KMS-11 (cell line): ENCODE data around the gene RNF25.

ENCODE experiments used
- H2AFZ ChIP-seq: fragments of 200-600 bp; sonication (generic); 2 replicates; pipeline ENCODE4 v1.6.1; 2016; ENCODE audit warnings: antibody characterized with exemption, mixed run types, low read depth
- H3K27ac ChIP-seq: fragments of 200-600 bp; sonication (generic); 2 replicates; pipeline ENCODE4 v1.6.1; 2016; ENCODE audit warnings: mild to moderate bottlenecking, mixed run types
- H3K27me3 ChIP-seq: fragments of 200-600 bp; sonication (generic); 2 replicates; pipeline ENCODE4 v1.6.1; 2017; ENCODE audit warnings: mild to moderate bottlenecking, low read depth, mixed run types, moderate library complexity; ENCODE audit not compliant: insufficient read depth
- H3K36me3 ChIP-seq: fragments of 200-600 bp; sonication (generic); 2 replicates; pipeline ENCODE4 v1.6.1; 2017; ENCODE audit warnings: mild to moderate bottlenecking, mixed run types; ENCODE audit not compliant: insufficient read depth
- H3K4me1 ChIP-seq: fragments of 200-600 bp; sonication (generic); 2 replicates; pipeline ENCODE4 v1.6.1; 2016; ENCODE audit warnings: mild to moderate bottlenecking, low read depth, mixed run types; ENCODE audit not compliant: poor library complexity, severe bottlenecking
- H3K4me2 ChIP-seq: fragments of 200-600 bp; sonication (generic); 2 replicates; pipeline ENCODE4 v1.7.0; 2016; ENCODE audit warnings: mild to moderate bottlenecking, mixed run types
- H3K4me3 ChIP-seq: fragments of 200-600 bp; sonication (generic); IDR thresholded peaks from 2 replicates; pipeline ENCODE4 v1.6.1; 2017; ENCODE audit warnings: low read depth, low read length, mixed read lengths; ENCODE audit not compliant: insufficient read depth
- H3K79me2 ChIP-seq: fragments of 200-600 bp; sonication (generic); 2 replicates; pipeline ENCODE4 v1.6.1; 2016; ENCODE audit warnings: low read depth, mixed run types; ENCODE audit not compliant: insufficient read depth
- H3K9ac ChIP-seq: fragments of 200-600 bp; sonication (generic); 2 replicates; pipeline ENCODE4 v1.6.1; 2016; ENCODE audit warnings: mild to moderate bottlenecking, mixed run types
- H4K20me1 ChIP-seq: fragments of 200-600 bp; sonication (generic); 2 replicates; pipeline ENCODE4 v1.6.1; 2016; ENCODE audit warnings: mild to moderate bottlenecking, mixed run types; ENCODE audit not compliant: insufficient read depth
- CTCF ChIP-seq: fragments of 200-600 bp; sonication (generic); conservative IDR thresholded peaks from 2 replicates; pipeline ENCODE4 v1.6.1; 2017; ENCODE audit warnings: low read depth, mild to moderate bottlenecking, antibody characterized with exemption, low read length, moderate library complexity, mixed read lengths

Gene RNF25

DNA sequence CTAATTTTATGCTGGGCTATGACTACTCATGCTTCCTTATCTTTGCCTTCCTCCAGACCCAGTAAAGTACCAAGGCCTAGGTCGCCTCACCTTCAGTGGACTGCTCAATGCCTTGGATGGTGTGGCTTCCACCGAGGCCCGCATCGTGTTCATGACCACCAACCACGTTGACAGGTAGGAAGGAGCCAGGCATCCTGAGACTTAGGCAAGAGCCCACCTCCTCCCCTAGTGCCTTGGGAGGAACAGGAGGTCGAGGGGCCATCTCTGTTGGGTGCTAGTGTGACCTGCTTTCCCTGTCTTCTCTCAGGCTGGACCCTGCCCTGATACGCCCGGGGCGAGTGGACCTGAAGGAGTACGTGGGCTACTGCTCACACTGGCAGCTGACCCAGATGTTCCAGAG, 9.0 kb downstream of the RNF25 start:
- Histone ChIP-seq H2AFZ (no peak overlapping the region), H3K27me3 (no peaks in the 10 kb centered on the region), H3K4me3 (no peak overlapping the region), H3K79me2 (peaks cover 15% of the 10 kb centered on the region), H3K36me3 (peaks cover 9% of the 10 kb centered on the region; the same call in 1 of the 2 replicates), H3K4me1 (peaks cover 17% of the 10 kb centered on the region), H3K9ac (no peak overlapping the region), H3K27ac (no peak overlapping the region), H3K4me2 (no peak overlapping the region), H4K20me1 (no peaks in the 10 kb centered on the region)
- TF ChIP-seq CTCF, result no peak

DNA sequence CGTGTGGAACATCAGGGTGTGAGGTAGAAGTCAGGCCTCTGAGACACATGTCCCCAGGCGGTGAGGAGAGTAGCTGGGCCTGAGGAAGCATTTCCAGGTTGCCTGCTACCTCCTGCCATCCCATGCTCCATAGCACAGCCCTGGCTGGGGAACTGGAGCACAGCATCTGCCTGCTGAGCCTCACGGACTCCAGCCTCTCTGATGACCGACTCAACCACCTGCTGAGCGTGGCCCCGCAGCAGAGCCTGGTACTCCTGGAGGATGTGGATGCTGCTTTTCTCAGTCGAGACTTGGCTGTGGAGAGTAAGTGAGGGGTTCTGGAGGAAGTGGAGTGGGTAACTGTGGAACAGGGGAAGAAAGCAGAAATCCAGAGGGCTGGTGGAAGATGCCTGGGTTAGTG, 9.4 kb downstream of the RNF25 start:
- H2AFZ ChIP-seq, result no peak overlapping the region
- H3K27me3 ChIP-seq, result no peaks in the 10 kb centered on the region
- no peak overlapping the region for H3K9ac ChIP-seq
- H3K36me3 ChIP-seq, result peaks cover 9% of the 10 kb centered on the region; the same call in 1 of the 2 replicates
- no peaks in the 10 kb centered on the region for H4K20me1 ChIP-seq
- H3K4me2 ChIP-seq, result no peak overlapping the region
- H3K27ac ChIP-seq, result no peak overlapping the region
- TF ChIP-seq CTCF, result no peak
- peaks cover 18% of the 10 kb centered on the region for H3K79me2 ChIP-seq
- H3K4me1 ChIP-seq, result peaks cover 18% of the 10 kb centered on the region
- H3K4me3 ChIP-seq, result no peak overlapping the region

DNA sequence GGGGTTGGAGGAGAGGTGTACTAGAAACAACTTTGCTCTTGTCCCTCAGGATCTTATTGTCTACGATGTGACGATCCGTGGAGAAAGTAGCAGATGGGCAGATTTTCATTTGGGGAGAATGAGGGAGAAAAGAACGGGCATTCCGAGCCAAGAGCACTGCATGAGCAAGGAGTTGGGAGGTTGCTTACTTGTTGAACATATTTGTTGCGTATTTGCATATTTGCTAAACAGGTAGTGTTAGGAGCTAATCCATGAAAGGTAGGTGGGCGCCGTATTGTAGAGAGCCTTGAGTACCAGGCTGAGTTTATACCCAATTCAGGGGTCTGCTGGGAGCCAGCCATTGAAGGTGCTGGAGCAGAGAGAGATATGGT, 11.8 kb downstream of the RNF25 start:
- no peak for TF ChIP-seq CTCF
- Histone ChIP-seq H3K4me3 (no peak overlapping the region), H3K79me2 (peaks cover 23% of the 10 kb centered on the region), H3K27ac (peak overlapping the region; percentile 14; the same call in 1 of the 2 replicates), H3K27me3 (no peaks in the 10 kb centered on the region), H2AFZ (peak overlapping the region; percentile 91), H3K9ac (peak overlapping the region; percentile 88), H3K4me1 (peaks cover 21% of the 10 kb centered on the region), H3K36me3 (peaks cover 6% of the 10 kb centered on the region; the same call in 1 of the 2 replicates), H4K20me1 (no peaks in the 10 kb centered on the region), H3K4me2 (peak overlapping the region; percentile 75)

GRCh38 chr2:218659258-218659987, 12.4 kb downstream of the RNF25 start, which contains the start of the genes BCS1L and ZNF142:
Gene BCS1L (plus strand): TSS chr2:218659683. CDS start chr2:218660988, 1,305 bp downstream.
Gene ZNF142 (minus strand): TSS chr2:218659623. CDS start chr2:218656429, 3,194 bp downstream.
- no peak for TF ChIP-seq CTCF
- Histone ChIP-seq H3K4me1 (peaks cover 21% of the 10 kb centered on the region), H3K79me2 (peaks cover 23% of the 10 kb centered on the region), H3K27me3 (no peaks in the 10 kb centered on the region), H3K36me3 (peaks cover 6% of the 10 kb centered on the region; the same call in 1 of the 2 replicates), H3K4me3 (no peak within 1 kb of the TSS), H3K27ac (peak within 1 kb of the TSS; percentile 62), H4K20me1 (no peaks in the 10 kb centered on the region), H3K4me2 (peak within 1 kb of the TSS; percentile 75), H2AFZ (peak within 1 kb of the TSS; percentile 91), H3K9ac (peak within 1 kb of the TSS; percentile 88)
